Measurements from ENCODE around the gene WLS. TPM values are rescaled to one million over a fixed set of nuclear protein-coding genes. Genes with fewer than 3 reads are reported as not detected.

The WLS gene
- total and polyA plus RNA-seq, 9 donors = 42.2 to 303 (median 120) TPM

DNA sequence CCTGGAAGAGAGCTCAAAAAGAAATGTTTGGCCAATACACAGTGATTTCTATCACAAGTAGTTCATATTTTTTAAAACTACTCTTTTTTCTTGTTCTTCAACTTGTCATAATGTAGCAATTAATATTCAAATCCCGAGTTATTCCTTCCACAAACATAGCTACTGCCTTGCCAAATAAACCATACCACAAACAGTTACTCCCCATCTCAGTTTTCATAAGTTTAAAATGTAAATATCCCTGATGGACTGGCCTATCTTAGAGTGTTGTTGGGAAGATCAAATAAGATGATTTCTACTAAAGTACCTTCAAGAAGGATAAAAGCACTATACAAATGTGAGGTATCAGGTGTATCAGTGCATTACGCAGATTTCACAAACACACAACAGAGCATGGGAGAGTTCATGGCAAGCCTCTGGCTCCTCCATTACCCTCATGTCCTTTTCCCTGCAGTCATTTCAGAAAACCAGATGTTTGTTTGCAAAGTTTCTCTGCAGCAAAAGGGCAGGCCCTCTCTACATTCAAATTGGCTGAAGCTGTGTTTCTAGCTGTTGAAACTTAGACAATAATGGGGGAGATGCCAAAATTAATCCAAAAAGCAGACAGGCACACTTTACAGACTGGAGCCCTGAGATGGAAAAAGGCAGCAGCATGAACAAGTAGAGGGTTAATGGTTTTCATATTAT is 16.1 kb downstream of the WLS start:
- H3K27me3 ChIP-seq = no peaks in the 10 kb centered on the region
- 48 to 51% (median 49%) methylated on average over 2 of the region's 2 CpGs for WGBS, 3 donors
- peak overlapping the region in 1 of 2 donors; percentile 14 for H3K27ac ChIP-seq
- H3K9me3 ChIP-seq = no peaks in the 10 kb centered on the region
- no peak for TF ChIP-seq EP300 (IDR thresholded peaks at IDR 0.05)
- TF ChIP-seq POLR2A (IDR thresholded peaks at IDR 0.05) = no peak
- TF ChIP-seq, protein P1, sequence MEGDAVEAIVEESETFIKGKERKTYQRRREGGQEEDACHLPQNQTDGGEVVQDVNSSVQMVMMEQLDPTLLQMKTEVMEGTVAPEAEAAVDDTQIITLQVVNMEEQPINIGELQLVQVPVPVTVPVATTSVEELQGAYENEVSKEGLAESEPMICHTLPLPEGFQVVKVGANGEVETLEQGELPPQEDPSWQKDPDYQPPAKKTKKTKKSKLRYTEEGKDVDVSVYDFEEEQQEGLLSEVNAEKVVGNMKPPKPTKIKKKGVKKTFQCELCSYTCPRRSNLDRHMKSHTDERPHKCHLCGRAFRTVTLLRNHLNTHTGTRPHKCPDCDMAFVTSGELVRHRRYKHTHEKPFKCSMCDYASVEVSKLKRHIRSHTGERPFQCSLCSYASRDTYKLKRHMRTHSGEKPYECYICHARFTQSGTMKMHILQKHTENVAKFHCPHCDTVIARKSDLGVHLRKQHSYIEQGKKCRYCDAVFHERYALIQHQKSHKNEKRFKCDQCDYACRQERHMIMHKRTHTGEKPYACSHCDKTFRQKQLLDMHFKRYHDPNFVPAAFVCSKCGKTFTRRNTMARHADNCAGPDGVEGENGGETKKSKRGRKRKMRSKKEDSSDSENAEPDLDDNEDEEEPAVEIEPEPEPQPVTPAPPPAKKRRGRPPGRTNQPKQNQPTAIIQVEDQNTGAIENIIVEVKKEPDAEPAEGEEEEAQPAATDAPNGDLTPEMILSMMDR (IDR thresholded peaks at IDR 0.05) = no peak
- no peak for DNase-seq
- H3K36me3 ChIP-seq = no peaks in the 10 kb centered on the region
- no peak overlapping the region for H3K4me3 ChIP-seq
- intact Hi-C loops (cut with DNase I) = no loop called here
- H3K4me1 ChIP-seq (ENCODE audit: insufficient read depth) = peaks cover 12% of the 10 kb centered on the region

DNA sequence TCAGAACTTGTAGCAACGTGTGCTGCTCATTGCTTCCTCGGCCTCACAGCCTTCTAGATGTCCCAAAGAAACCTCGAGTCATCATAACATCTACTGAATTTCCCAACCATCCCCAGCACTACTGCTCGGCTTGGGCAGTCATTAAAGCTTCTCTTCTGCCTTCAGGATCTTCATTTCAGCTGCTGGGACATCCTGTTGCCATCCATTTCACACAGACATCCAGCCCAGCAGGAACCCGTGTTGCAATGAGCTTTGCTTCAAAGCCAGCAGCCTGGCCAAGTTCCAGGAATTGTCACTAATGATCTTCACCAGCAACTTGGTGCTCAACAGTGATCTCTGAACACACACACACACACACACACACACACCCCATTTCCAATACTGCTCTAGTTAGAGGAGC is 18.5 kb downstream of the WLS start:
- Histone ChIP-seq H3K4me3 (no peak overlapping the region), H3K4me1 (ENCODE audit: insufficient read depth) (peaks cover 18% of the 10 kb centered on the region), H3K36me3 (no peaks in the 10 kb centered on the region), H3K27ac (no peak overlapping the region), H3K27me3 (no peaks in the 10 kb centered on the region), H3K9me3 (no peaks in the 10 kb centered on the region)
- peak; percentile 52 to 82 (median 75) for DNase-seq
- 64 to 74% (median 70%) methylated on average over 5 of the region's 5 CpGs for WGBS, 3 donors
- intact Hi-C loops (cut with DNase I) = no loop called here
- TF ChIP-seq POLR2A (IDR thresholded peaks at IDR 0.05) (no peak), EP300 (IDR thresholded peaks at IDR 0.05) (no peak)
- TF ChIP-seq, protein P1 (IDR thresholded peaks at IDR 0.05) = no peak

DNA sequence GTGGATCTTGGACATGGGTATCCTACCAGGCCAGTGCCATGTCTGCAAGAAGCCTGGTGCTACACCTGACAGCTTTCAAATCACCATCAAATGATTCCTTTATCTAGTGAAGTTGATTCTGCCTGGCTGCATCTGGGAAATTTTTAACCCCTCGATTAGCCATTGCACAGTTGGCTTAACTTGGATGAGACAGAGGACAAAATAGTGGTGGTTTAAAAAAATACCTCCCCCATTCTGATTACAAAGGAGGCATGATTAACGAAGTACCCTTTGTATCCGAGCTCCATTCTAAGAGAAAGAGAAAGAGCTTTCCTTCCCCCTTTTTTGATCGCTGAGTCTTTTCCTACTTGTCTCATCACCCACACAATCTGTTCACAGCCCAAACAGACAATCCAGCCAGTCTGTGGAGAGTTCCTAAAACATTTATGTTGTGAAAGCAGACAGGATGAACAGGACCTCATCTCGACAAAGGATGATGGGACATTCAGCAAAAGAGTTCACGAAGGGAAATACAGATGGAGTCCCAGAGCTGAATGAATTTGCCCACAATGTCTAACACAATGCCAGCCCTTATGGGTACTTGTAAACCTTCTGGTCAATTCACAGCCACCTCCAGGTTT is 20.5 kb downstream of the WLS start:
- no peaks in the 10 kb centered on the region for H3K36me3 ChIP-seq
- H3K4me3 ChIP-seq = no peak overlapping the region
- no peak overlapping the region for H3K27ac ChIP-seq
- intact Hi-C loops (cut with DNase I) = no loop called here
- 89 to 91% (median 90%) methylated on average over 6 of the region's 6 CpGs for WGBS, 3 donors
- H3K9me3 ChIP-seq = no peaks in the 10 kb centered on the region
- peaks cover 18% of the 10 kb centered on the region for H3K4me1 ChIP-seq (ENCODE audit: insufficient read depth)
- no peak for DNase-seq
- no peaks in the 10 kb centered on the region for H3K27me3 ChIP-seq
- no peak for TF ChIP-seq EP300 (IDR thresholded peaks at IDR 0.05)
- no peak for TF ChIP-seq POLR2A (IDR thresholded peaks at IDR 0.05)
- TF ChIP-seq, protein P1 (IDR thresholded peaks at IDR 0.05) = no peak

DNA sequence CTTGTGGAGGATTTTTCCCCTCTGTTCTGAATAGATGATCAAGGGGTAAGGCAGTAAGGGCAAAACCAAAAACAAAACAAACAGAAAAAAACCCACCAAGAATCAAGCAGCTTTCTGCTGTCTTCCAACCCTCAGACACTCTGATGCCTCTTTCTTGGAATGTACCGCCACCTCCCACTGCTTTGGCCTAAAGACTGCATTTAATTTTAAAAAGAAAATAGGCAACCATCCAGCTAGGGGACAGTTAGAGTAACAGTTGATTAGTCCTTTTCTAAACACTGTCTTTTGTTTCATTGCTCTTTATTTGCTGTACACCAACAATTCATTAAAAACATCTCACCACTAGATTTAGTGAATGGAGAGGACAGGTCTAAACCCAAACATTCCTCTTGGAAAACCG is 21.5 kb downstream of the WLS start:
- DNase-seq = no peak
- H3K9me3 ChIP-seq = no peaks in the 10 kb centered on the region
- 63 to 81% (median 65%) methylated on average over 2 of the region's 2 CpGs for WGBS, 3 donors
- H3K4me3 ChIP-seq = no peak overlapping the region
- H3K4me1 ChIP-seq (ENCODE audit: insufficient read depth) = peaks cover 16% of the 10 kb centered on the region
- intact Hi-C loops (cut with DNase I) = no loop called here
- TF ChIP-seq, protein P1 (IDR thresholded peaks at IDR 0.05) = no peak
- no peak for TF ChIP-seq POLR2A (IDR thresholded peaks at IDR 0.05)
- no peak for TF ChIP-seq EP300 (IDR thresholded peaks at IDR 0.05)
- H3K27me3 ChIP-seq = no peaks in the 10 kb centered on the region
- no peak overlapping the region for H3K27ac ChIP-seq
- no peaks in the 10 kb centered on the region for H3K36me3 ChIP-seq

Measured in ovary (tissue), 9 donors.